Endometrial microvascular endothelial cells (primary cell): ENCODE measurements around the gene SPATS2L. TPM values are rescaled to one million over a fixed set of nuclear protein-coding genes. Genes with fewer than 3 reads are reported as not detected.

Source experiments
- in situ Hi-C: cut with HindIII; loops from 2 replicates; pipeline ENCODE4 v1.10.0; 2017; ENCODE audit warnings: low sequenced_read_pairs, low pct_unique_long_range_greater_than_20kb; ENCODE audit errors: inconsistent ontology term
- total RNA-seq: library from RNA; depleted of rRNA; stranded (reverse); fragments of >200 nt; gene quantifications from one replicate; pipeline ENCODE4 v1.2.3, GENCODE V29; 2015; ENCODE audit errors: inconsistent ontology term

SPATS2L gene
- total RNA-seq, 1 donor from 2014 or later = 85.7 TPM

DNA sequence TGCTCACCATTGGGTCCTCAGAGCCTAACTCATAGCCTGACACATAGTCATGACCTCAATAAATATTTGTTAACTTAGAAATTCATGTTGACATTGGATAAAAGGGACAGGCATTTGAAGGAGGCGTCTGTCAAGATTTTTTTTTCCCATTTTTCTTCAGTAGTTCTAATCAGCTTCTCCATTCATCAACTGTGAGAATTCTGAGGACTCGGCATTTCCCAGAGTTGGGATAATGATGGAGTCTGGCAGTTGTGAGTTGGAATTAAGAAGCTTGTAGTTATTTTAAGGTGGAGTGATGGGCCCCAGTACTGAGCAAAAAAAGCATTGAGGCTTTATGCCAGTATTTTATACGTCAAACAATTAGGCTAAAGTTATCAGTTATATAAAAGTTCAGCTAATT, 4.6 kb downstream of the SPATS2L start:
- in situ Hi-C loops = no loop called here

DNA sequence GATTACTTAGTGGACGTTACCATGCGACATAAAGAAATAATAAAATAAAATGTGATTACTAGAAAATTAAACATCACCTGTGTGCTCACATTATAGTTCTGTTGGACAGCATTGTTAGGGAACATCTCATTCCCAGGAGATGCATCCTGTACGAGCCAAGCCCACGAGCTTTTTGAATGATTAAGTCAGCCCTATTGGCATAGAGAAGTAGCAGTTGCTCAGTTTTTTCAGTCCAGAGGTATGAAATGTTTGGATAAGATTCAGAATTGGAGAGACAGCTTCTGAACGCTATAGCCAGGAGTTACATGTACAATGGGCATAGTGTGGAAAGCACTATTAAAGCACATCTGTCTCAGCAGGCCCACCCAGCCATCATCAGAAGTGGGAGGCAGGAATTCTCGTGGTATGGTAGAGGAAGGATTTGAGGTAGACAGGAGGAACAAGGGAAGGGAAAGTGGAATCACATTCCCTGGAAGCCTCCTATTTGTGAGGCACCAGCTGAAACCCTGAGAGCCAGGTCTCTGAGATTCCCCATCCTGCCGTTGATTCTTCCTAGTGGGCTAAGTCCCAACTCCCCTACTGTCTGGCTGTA, 8.6 kb downstream of the SPATS2L start:
- in situ Hi-C loops = no loop called here

DNA sequence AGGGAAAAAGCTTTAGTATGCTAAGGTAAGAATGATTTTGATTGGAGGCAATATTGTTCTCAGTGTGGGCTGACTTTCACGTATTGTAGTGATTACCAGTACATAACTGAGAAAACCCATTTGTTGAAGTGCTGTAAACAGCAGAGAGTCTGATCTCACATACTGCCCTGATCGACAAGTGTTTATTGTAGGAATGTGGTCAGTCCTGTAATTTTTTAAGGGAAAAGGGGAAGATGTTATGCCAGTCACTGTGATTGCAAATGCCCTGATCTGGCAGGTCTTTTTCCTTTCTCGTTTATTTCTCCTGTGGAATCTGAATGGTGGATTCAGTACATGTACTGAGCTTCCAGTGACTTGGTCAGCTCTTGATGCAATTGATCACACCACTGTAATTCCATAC, 11.5 kb downstream of the SPATS2L start:
- in situ Hi-C loops = no loop called here

DNA sequence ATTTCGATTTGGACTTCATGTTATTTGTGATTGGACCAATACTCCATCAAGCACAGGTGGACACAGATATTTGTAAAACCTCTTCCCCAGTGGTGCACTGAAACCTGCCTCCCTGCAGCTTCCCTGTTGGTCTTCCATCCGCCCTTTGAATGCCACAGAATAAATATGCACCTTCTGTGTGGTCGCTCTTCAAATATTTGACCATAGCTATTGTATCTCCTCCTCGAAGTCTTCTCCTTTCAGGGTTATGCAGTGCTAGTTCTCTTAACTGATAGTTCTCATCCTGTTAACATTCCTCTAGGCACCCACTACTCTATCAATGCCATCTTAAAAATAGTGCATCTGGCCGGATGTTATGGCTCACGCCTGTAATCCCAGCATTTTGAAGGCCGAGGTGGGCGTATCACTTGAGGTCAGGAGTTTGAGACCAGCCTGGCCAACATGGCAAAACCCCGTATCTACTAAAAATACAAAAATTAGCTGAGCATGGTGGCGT, 12.5 kb downstream of the SPATS2L start:
- in situ Hi-C loops = no loop called here

DNA sequence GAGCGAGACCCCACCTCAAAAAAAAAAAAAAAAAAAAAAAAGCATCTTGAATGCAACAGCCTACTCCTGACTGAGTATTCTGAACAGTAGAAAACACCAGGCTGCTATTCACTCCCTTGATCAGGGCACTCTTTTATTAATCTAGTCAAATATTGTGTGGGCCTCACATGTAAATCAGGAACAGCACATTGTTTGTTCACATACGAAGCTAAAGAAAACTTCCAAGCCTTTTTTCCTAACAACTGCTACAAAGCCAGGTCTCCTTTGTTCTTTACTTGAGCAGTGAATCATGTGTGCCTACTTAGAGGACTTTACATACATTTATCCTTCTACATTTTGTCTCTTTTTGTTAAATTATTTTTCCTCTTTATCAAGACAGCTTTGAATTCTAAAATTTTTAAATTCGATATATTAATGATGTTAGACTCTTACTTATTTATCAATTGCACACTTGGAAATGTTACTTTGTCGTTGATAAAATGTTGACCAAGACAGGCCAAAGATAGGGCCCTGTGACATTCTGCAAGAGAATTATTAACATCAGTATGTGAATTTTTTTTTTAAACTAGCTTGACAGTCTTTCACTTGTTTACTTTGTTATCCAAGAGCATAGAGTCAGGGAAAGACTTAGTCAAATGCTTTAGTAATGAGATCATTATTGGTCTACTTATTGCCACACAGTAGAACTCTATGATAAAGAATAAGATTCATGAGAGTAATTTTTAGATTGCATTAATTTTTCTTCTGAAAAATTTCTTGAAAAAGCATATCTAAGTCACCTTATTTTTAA, 13.2 kb downstream of the SPATS2L start:
- in situ Hi-C loops = no loop called here

DNA sequence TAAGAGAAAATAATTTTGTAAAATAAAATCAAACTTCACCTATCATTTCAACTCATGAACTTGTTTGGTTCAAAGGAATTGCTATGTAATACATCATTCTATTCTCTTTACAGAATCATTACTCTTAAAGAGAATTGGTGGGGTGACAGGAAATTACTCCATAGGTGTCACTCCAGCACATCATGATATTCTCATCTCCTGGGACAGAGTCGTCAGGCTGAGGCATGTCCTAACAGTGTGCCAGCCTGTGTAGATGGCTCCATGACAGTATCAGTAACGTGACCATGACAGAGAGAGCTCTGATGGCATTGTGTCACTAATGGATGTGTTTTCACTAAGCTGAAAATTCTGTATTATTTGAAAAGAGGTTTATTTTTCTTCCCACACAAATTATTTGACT, 13.9 kb downstream of the SPATS2L start:
- in situ Hi-C loops = no loop called here

DNA sequence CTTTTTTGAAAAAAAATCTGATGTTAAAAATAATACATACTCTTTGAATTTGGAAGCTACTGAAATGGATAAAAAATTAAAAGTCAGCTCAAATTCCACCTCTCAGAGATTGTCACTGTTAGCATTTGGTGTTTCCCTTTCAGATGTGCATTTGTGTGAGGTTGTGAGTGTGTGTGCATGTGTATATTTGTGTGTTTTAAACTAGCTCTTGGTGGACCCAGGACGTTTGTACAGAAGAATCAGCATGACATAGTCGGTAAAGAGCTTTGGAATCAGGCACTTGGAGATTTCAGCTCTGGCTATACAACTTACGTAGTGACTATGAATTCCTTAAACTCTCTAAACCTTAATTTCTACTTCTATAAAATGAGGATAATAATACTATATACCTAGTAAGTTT, 14.5 kb downstream of the SPATS2L start:
- in situ Hi-C loops = no loop called here

DNA sequence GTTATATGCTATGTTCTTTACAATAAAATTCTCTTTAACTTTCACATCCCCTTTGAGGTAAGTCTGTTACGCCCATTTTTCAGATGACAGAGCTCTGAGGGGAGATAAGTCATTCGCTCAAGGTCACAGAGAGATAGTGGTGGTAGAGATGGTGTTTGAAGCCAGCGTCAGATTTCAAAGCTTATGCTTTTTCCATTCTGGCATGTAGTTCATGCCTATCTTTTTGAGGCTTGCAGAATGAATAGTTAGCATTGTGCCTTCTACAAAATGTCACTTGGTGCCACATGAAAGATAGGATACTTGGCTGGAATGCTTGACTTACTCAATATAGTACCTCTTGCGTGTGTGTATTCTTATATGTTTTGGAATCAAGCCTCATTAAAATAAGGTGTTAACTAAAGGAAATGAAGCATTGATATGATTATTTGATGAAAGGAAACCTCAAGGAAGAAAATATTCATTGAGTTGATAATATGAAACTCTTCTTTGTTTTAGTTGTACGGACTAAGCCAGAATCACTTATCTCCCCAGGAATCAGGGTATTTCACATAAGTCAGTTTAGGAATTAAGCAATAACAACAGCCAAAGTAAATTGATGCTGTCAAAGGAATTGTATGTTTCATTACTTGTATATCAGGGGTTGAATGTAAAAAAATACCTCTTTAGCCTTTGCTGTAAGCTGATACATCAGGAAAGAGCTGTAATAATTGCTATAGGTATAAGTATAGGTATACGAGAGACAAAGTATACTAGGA, 15.5 kb downstream of the SPATS2L start:
- in situ Hi-C loops = no loop called here

DNA sequence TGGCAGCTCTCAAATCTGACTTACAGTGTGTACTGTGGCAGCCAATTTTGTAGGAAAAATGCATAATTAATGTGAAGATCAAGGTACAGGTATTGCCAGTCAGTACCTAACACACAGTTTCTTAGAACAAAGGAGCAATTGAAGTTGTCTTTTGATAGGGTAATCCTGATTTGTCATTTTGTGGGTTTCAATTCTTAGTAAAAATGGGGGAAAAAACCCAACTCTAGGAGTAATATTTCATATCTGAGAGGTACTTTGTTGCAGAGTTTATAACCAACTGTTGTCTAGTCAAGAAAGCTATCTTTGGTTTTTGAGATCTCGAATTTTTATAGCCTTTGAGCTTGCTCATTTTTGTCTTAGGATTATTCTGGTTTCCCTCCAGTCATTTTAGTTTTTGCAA, 16.1 kb downstream of the SPATS2L start:
- in situ Hi-C loops = no loop called here

DNA sequence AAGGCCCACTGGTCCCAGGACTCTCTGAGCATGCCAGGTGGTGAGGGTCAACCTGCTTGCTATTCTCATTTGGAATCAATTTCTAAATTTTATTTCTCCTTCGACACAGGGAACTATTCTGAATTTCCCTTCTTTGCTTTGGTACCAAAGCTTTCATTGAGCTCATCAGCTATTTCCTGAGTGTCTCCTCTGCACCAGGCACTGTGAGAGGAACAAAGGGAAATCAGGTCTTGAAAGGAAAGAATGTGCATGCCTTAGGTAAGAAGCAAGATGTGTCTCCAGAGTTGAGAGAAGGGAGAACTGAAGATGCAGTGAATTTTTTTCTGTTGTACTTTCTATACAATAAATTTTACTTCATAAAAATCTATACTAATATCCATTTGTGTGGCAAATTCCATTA, 17.9 kb downstream of the SPATS2L start:
- in situ Hi-C loops = no loop called here

DNA sequence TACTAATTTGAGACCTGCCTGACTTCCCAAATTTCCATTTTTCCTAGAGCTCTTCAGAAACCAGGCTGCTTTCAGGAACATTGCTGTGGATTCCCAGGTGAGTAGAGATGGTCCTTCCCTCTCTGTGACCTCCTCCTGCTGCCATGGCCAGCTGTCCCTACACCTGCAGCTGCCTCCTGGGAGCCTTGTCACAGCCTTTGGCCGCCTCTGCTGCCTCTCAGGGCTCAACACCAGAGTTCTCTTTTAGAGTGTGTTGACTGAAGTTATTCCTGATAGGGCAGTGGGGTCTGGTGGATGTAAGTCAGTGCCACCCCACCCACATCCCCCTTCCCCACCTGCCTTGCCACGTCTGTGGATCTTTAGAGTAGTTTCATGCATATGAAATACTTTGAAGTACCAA, 22.9 kb downstream of the SPATS2L start:
- in situ Hi-C loops = no loop called here

DNA sequence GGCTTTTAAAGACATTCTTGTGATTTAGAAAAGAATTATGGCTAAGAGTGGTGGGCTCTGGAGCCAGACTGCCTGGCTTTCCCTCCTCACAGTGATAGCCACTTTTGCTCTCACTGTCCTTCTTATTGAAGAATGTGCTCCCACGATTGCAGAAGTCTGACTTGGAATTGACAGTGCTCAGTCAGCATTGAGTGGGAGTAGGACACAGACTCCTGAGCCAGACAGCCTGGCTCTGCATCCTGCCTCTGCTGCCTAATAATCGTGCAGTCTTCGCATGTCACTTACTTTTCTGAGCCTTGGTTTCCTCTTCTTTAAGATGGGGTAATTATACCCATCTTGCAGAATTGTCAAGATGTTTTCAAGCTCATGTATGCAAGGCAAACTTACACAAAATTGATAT, 23.3 kb downstream of the SPATS2L start:
- in situ Hi-C loops = no loop called here

DNA sequence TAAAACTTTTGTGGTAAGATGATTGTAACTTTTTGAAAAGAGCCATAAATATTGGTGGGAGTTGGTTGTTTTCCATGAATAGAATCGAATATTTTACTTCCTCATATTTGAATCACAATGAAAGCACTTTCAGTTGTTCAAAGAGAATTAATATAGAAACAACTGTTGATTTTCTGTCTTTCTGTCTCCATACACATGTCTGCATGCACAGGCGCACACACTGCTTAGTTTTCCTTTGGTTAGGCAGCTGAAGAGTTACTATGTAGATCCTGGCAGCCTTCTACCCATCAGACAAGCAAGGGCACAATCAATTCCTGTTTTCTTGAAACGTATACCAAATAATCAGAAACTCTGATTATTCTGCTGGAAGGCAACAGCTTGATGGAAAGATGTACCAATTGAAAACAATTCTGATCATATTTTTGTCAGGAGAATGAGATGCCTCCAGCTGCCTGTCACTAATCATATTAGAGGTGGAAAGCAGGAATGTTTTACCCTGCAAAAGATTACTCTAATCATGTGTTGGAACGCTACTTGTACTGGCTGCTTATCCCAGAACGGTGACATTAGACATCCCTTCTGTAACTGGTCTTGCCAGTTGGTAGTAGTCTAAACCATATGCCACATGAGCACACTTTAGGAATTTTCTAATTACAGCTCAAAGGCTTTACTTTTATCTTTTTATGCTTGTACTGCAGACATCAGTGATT, 24.0 kb downstream of the SPATS2L start:
- in situ Hi-C loops = no loop called here

DNA sequence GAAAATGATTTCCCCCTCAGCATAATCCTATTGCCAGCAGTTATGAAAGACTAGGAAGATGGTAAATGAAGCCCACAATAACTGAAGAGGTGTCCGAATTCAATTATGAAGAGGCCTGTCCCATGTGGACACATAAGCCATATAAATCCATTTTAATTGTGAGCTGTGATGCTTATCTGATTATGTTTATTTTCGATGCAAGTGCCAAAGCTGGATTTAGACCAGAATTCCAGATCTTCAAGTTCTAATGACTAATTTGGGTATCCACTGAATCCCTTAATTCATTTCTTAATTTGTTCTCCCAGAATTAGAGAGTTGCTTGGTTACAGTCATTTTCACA, 24.5 kb downstream of the SPATS2L start:
- in situ Hi-C loops = no loop called here

DNA sequence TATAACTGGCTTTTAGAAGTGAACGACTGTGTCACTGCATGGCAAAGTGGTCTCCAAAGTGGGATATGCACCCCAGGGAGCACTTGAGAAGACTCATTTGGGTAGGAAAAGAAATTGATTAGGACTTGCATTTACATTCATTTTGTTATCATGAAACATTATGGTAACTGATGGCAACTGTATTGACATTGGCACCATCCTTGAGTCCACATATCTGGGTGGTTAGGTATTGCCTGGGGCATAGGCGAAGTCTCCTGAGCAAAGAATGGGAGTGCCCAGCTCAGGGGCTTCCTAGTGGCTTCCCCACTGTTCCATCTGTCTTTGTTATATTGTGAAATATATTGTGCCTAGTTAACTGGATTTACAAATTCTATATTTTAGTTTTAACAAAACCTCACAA, 29.2 kb downstream of the SPATS2L start:
- in situ Hi-C loops = no loop called here

DNA sequence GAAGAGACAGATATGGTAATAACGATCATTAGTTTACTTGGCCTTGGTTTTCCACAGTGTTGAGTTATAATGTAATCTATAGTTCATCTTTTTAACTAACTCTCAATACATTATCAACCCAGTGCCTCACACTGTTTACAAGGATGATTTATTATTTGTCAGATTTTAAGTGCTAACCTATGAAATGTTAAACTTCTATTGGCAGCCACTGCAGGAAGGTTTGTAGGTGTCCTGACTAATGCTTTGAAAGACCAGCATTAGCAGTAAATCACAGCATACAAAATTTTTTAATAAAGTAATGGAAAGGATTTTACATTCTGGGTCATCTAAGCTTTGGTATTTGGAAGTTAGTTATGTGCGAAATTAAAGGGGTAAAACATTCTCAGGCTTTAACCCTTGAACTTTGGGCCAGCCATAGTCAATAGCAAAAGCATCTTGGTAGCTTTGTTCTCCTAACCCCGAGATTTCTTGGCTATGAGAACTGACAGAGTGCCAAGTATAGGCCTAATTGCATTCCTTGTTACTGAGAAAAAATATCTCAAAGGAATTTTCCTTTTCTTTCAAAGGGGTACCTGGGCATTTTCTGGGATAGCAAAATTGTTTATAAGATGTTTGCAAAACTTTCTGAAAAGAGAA, 30.6 kb downstream of the SPATS2L start:
- in situ Hi-C loops = no loop called here

DNA sequence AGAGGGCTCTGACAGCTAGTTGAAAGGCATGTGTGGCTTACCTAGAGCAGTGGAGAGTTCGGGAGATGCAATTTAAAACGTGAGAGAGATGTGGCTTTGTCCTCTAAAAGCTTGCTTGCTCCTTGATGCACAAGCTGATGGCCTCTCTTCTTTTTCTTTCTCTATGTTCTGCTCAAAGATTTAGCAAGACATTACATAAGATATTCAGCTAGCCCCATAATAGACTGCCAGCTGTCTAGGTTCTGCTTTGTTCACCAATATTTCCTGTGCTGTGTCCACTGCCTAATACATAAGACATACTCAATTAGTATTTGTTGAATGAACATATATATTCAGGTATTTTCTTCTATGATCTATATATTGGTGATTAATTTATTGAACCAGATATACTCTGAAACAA, 31.1 kb downstream of the SPATS2L start:
- in situ Hi-C loops = no loop called here

DNA sequence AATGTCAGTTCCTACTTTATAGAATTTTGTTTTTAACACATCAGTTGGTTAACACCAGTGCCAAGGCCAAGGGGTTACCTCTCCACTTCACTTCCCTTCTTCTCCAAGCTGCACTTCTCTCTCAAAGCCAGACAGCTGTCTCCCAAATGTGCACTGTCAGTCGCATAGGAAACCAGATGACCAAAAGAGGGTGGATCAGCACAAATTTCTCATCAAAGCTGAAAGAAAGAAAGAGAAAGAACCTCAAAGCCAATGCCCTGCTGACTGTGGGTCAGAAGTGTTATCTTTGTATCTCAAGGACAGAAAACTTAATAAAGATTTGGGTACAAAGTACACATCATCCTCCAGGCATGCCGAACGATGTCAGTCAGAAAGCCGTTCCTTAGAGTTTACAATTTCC, 32.2 kb downstream of the SPATS2L start:
- in situ Hi-C loops = no loop called here
